GM04504 (cell line): Measurements from ENCODE around the gene SHC3.

Source experiments
- DNase-seq: peaks from one replicate; pipeline ENCODE4 v3.0.0-alpha.2; 2012; ENCODE audit warnings: low read depth

SHC3 gene

GRCh38 chr9:89022001-89022759 is 156.4 kb downstream of the SHC3 start:
- no peak for DNase-seq

GRCh38 chr9:89021154-89021803 is 157.3 kb downstream of the SHC3 start:
- DNase-seq, result peak; percentile 86

GRCh38 chr9:89020754-89021153 is 157.9 kb downstream of the SHC3 start:
- DNase-seq, result no peak

- no peak for DNase-seq
Observed at GRCh38 chr9:89015336-89015735, 163.3 kb downstream of the SHC3 start.

GRCh38 chr9:89014153-89014552 is 164.5 kb downstream of the SHC3 start:
- no peak for DNase-seq

GRCh38 chr9:89013660-89014059 is 165.0 kb downstream of the SHC3 start:
- no peak for DNase-seq

GRCh38 chr9:89012294-89013042 is 166.2 kb downstream of the SHC3 start:
- no peak for DNase-seq

- no peak for DNase-seq
Observed at GRCh38 chr9:89011683-89012082, 166.9 kb downstream of the SHC3 start.

GRCh38 chr9:89010526-89011111 is 168.0 kb downstream of the SHC3 start:
- DNase-seq, result no peak

GRCh38 chr9:89010056-89010455 is 168.6 kb downstream of the SHC3 start:
- no peak for DNase-seq

- no peak for DNase-seq
Observed at GRCh38 chr9:89009546-89009840, 169.1 kb downstream of the SHC3 start.

- no peak for DNase-seq
Observed at GRCh38 chr9:89008744-89009545, 169.7 kb downstream of the SHC3 start.

GRCh38 chr9:89008055-89008743 is 170.4 kb downstream of the SHC3 start:
- DNase-seq, result no peak

- no peak for DNase-seq
Observed at GRCh38 chr9:89006996-89007967, 171.3 kb downstream of the SHC3 start.

- no peak for DNase-seq
Observed at GRCh38 chr9:89006267-89006666, 172.4 kb downstream of the SHC3 start.

- no peak for DNase-seq
Observed at GRCh38 chr9:89005323-89005722, 173.3 kb downstream of the SHC3 start.

- DNase-seq, result no peak
Observed at GRCh38 chr9:89002987-89003386, 175.6 kb downstream of the SHC3 start.

GRCh38 chr9:89001917-89002540 is 176.6 kb downstream of the SHC3 start:
- no peak for DNase-seq
